GM23338 (cell line): Measurements from ENCODE around the gene IMPG2. TPM values are rescaled to one million over a fixed set of nuclear protein-coding genes. Genes with fewer than 3 reads are reported as not detected.

Source experiments
- ATAC-seq: fragments of 200-7000 bp; cut with Tn5 transposase; 3 replicates; pipeline ENCODE4 v1.9.1; 2020
- DNase-seq: peaks from one replicate; pipeline ENCODE4 v3.0.0-alpha.2; 2015; ENCODE audit warnings: low spot score
- H2AFZ ChIP-seq: fragments of 200-600 bp; sonication (generic); 2 replicates; pipeline ENCODE4 v1.8.0; 2016; ENCODE audit warnings: antibody characterized with exemption, mild to moderate bottlenecking, moderate library complexity
- H3F3A ChIP-seq: fragments of 200-600 bp; sonication (generic); replicated peaks from 2 replicates; pipeline ENCODE4 v1.8.0; 2017; ENCODE audit warnings: antibody characterized with exemption, mixed run types, low read depth
- H3K27ac ChIP-seq: fragments of 200-600 bp; sonication (generic); 2 replicates; pipeline ENCODE4 v1.6.1; 2016; ENCODE audit warnings: low read depth
- H3K27me3 ChIP-seq: fragments of 200-600 bp; sonication (generic); 2 replicates; pipeline ENCODE4 v1.8.0; 2016; ENCODE audit warnings: mild to moderate bottlenecking, mixed run types, moderate library complexity; ENCODE audit not compliant: insufficient read depth
- H3K36me3 ChIP-seq: fragments of 200-600 bp; sonication (generic); 2 replicates; pipeline ENCODE4 v1.8.0; 2016; ENCODE audit warnings: mild to moderate bottlenecking; ENCODE audit not compliant: insufficient read depth
- H3K4me1 ChIP-seq: fragments of 200-600 bp; sonication (generic); 2 replicates; pipeline ENCODE4 v1.8.0; 2016; ENCODE audit warnings: mild to moderate bottlenecking, moderate library complexity; ENCODE audit not compliant: insufficient read depth
- H3K4me2 ChIP-seq: fragments of 200-600 bp; sonication (generic); 2 replicates; pipeline ENCODE4 v1.7.1; 2017; ENCODE audit warnings: mixed run types
- H3K4me3 ChIP-seq: fragments of 200-600 bp; sonication (generic); 2 replicates; pipeline ENCODE4 v1.6.1; 2016; ENCODE audit warnings: mixed run types
- H3K79me2 ChIP-seq: fragments of 200-600 bp; sonication (generic); replicated peaks from 2 replicates; pipeline ENCODE4 v1.8.0; 2017; ENCODE audit warnings: mild to moderate bottlenecking; ENCODE audit not compliant: insufficient read depth
- H3K9me2 ChIP-seq: fragments of 200-600 bp; sonication (generic); 2 replicates; pipeline ENCODE4 v1.8.0; 2017; ENCODE audit not compliant: insufficient read depth
- H4K20me1 ChIP-seq: fragments of 200-600 bp; sonication (generic); replicated peaks from 2 replicates; pipeline ENCODE4 v1.8.0; 2017; ENCODE audit warnings: mild to moderate bottlenecking; ENCODE audit not compliant: insufficient read depth
- H3K27ac Mint-ChIP-seq: 2 replicates; pipeline ENCODE4 v1.8.0; 2020; ENCODE audit warnings: inconsistent platforms, mild to moderate bottlenecking, moderate library complexity, mixed read lengths
- H3K27me3 Mint-ChIP-seq: 3 replicates; pipeline ENCODE4 v1.8.0; 2022; ENCODE audit warnings: low read depth, mild to moderate bottlenecking, moderate library complexity, mixed read lengths, inconsistent platforms; ENCODE audit not compliant: insufficient read depth, poor library complexity
- H3K36me3 Mint-ChIP-seq: 3 replicates; pipeline ENCODE4 v1.8.0; 2021; ENCODE audit warnings: low read depth, mild to moderate bottlenecking, inconsistent platforms, moderate library complexity, mixed read lengths
- H3K4me1 Mint-ChIP-seq: 3 replicates; pipeline ENCODE4 v1.8.0; 2020; ENCODE audit warnings: mild to moderate bottlenecking, inconsistent platforms, mixed read lengths
- H3K4me3 Mint-ChIP-seq: 3 replicates; pipeline ENCODE4 v1.8.0; 2021; ENCODE audit warnings: moderate library complexity, mild to moderate bottlenecking, inconsistent platforms, mixed read lengths
- H3K9me3 Mint-ChIP-seq: 3 replicates; pipeline ENCODE4 v1.8.0; 2020; ENCODE audit warnings: moderate library complexity, mild to moderate bottlenecking, inconsistent platforms, mixed read lengths
- CREB1 ChIP-seq: fragments of 250-450 bp; sonication (Bioruptor Pico); IDR thresholded peaks from 2 replicates; pipeline ENCODE4 v1.5.0; 2020; ENCODE audit warnings: low read depth, mild to moderate bottlenecking, moderate library complexity
- EZH2 ChIP-seq: fragments of 200-600 bp; sonication (generic); IDR thresholded peaks from one replicate; pipeline ENCODE4 v1.8.0; 2017; ENCODE audit warnings: antibody characterized with exemption, mild to moderate bottlenecking, low read depth; ENCODE audit not compliant: unreplicated experiment
- EZH2phosphoT487 ChIP-seq: fragments of 200-600 bp; sonication (generic); IDR thresholded peaks from one replicate; pipeline ENCODE4 v1.8.1; 2018; ENCODE audit warnings: antibody characterized with exemption; ENCODE audit not compliant: unreplicated experiment
- JUNB ChIP-seq: IDR thresholded peaks from one replicate; pipeline ENCODE4 v1.6.1; 2016; ENCODE audit warnings: antibody characterized with exemption; ENCODE audit not compliant: unreplicated experiment
- NANOG ChIP-seq: IDR thresholded peaks from 2 replicates; pipeline ENCODE4 v1.6.1; 2016; ENCODE audit warnings: antibody characterized with exemption, borderline replicate concordance
- ZNF114 ChIP-seq: fragments of 250-450 bp; sonication (Bioruptor Pico); IDR thresholded peaks from 2 replicates; pipeline ENCODE4 v1.5.0; 2020; ENCODE audit warnings: mild to moderate bottlenecking, moderate library complexity
- polyA plus RNA-seq: library from polyadenylated mRNA; unstranded; fragments of >200 nt; fragmentation: Nextera tagmentation; extraction: Ambion mirVana; gene quantifications from 2 replicates; pipeline ENCODE4 v1.2.1, GENCODE V29; 2016
- total RNA-seq: library from RNA; depleted of rRNA; stranded (reverse); fragments of >200 nt; shearing (Covaris generic); gene quantifications from 2 replicates; pipeline ENCODE4 v1.2.3, GENCODE V29; 2014
- TF ChIP-seq, protein P1 (sequence below), 2 experiments: fragments of 200-600 bp in 1 of 2; sonication (generic) in 1 of 2; conservative IDR thresholded peaks; 2 replicates each; pipeline versions ENCODE4 v1.5.1 to v1.6.1; 2016 to 2017; ENCODE audit warnings: antibody characterized with exemption in 2 of 2, low read depth in 2 of 2, mild to moderate bottlenecking in 2 of 2, moderate library complexity in 1 of 2
- TF ChIP-seq, protein P2 (sequence below): fragments of 250-450 bp; sonication (Bioruptor Pico); IDR thresholded peaks from 2 replicates; pipeline ENCODE4 v1.5.0; 2020; ENCODE audit warnings: mild to moderate bottlenecking, moderate library complexity

IMPG2 gene
- total and polyA plus RNA-seq, 2 experiments from 2014 or later: not detected

DNA sequence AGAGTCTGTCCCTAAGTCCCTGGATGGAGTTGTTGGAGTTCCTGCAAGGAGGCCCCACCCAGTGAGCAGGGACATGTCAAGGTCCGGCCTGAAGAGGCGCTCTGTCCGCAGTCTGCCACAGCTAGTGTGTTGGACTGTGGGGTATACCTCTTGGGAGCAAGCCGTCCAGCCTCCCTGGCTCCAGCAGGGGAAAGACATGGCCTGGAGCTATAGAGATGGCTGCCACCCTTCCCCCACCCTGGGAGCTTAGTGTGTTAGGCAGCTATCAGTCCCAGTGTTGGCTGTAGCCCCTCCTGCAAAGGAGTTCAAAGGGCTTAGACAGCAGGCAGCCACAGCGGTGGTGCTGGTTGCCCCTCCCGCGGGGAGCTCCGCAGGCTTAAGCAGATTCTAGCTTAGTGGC is 20.3 kb downstream of the IMPG2 start:
- DNase-seq (peak; percentile 8), ATAC-seq (peak; percentile 63)
- Histone ChIP-seq H4K20me1 (no peaks in the 10 kb centered on the region), H2AFZ (no peak overlapping the region), H3K4me2 (no peak overlapping the region), H3F3A (no peaks in the 10 kb centered on the region), H3K4me3 (no peak overlapping the region), H3K9me2 (no peaks in the 10 kb centered on the region), H3K27me3 (no peaks in the 10 kb centered on the region), H3K36me3 (no peaks in the 10 kb centered on the region), H3K4me1 (no peaks in the 10 kb centered on the region), H3K79me2 (no peaks in the 10 kb centered on the region), H3K27ac (no peak overlapping the region)
- no peaks in the 10 kb centered on the region; the same call in 2 of the 3 replicates for H3K36me3 Mint-ChIP-seq
- TF ChIP-seq, protein P1, sequence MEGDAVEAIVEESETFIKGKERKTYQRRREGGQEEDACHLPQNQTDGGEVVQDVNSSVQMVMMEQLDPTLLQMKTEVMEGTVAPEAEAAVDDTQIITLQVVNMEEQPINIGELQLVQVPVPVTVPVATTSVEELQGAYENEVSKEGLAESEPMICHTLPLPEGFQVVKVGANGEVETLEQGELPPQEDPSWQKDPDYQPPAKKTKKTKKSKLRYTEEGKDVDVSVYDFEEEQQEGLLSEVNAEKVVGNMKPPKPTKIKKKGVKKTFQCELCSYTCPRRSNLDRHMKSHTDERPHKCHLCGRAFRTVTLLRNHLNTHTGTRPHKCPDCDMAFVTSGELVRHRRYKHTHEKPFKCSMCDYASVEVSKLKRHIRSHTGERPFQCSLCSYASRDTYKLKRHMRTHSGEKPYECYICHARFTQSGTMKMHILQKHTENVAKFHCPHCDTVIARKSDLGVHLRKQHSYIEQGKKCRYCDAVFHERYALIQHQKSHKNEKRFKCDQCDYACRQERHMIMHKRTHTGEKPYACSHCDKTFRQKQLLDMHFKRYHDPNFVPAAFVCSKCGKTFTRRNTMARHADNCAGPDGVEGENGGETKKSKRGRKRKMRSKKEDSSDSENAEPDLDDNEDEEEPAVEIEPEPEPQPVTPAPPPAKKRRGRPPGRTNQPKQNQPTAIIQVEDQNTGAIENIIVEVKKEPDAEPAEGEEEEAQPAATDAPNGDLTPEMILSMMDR (conservative IDR thresholded peaks at IDR 0.05; ENCODE audit: low read depth in 2 of 2): 0 out of 4 replicates have a peak, but pooled peaks of 1 of the 2 experiments have one; percentile 2
- TF ChIP-seq JUNB: no peak
- H3K9me3 Mint-ChIP-seq: peaks cover 4% of the 10 kb centered on the region; the same call in 2 of the 3 replicates
- no peak overlapping the region for H3K4me3 Mint-ChIP-seq
- no peaks in the 10 kb centered on the region for H3K4me1 Mint-ChIP-seq
- no peak overlapping the region for H3K27ac Mint-ChIP-seq
- peaks cover 3% of the 10 kb centered on the region for H3K27me3 Mint-ChIP-seq

DNA sequence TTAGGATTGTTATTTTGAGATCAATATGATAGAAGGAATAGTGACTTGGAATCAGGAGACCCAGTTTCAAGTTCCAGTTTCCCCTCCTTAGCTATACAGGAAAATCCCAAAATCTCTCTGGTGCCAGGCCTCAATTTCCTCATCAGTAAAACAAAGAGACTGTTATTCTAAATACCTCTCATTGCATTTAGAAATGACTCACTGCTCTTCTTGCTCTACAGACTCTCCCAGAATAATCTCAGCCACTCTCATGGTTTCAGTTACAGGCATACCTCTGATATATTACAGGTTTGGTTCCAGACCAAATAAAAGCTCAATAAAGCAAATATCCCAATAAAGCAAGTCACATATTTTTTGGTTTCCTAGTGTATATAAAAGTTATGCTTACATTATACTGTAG is 28.3 kb downstream of the IMPG2 start:
- no peaks in the 10 kb centered on the region for H3K4me1 Mint-ChIP-seq
- H3F3A ChIP-seq: no peaks in the 10 kb centered on the region
- no peak overlapping the region for H3K27ac Mint-ChIP-seq
- no peaks in the 10 kb centered on the region; the same call in 1 of the 2 replicates for H4K20me1 ChIP-seq
- no peak overlapping the region for H3K4me3 Mint-ChIP-seq
- H3K79me2 ChIP-seq: no peaks in the 10 kb centered on the region
- no peak overlapping the region for H3K4me2 ChIP-seq
- H3K27me3 Mint-ChIP-seq: no peaks in the 10 kb centered on the region
- no peaks in the 10 kb centered on the region for H3K36me3 Mint-ChIP-seq
- H3K9me2 ChIP-seq: no peaks in the 10 kb centered on the region
- H3K27me3 ChIP-seq: no peaks in the 10 kb centered on the region
- no peak for DNase-seq
- no peaks in the 10 kb centered on the region for H3K36me3 ChIP-seq
- ATAC-seq: no peak
- H3K27ac ChIP-seq: no peak overlapping the region
- no peak overlapping the region for H2AFZ ChIP-seq
- H3K9me3 Mint-ChIP-seq: no peaks in the 10 kb centered on the region
- no peak overlapping the region for H3K4me3 ChIP-seq
- H3K4me1 ChIP-seq: no peaks in the 10 kb centered on the region
- TF ChIP-seq EZH2phosphoT487 (no peak), JUNB (no peak), NANOG (no peak), EZH2 (no peak), ZNF114 (CRISPR knock-in tag) (no peak), CREB1 (no peak)
- TF ChIP-seq, protein P1 (conservative IDR thresholded peaks at IDR 0.05; ENCODE audit: low read depth in 2 of 2): no peak
- TF ChIP-seq, protein P2, sequence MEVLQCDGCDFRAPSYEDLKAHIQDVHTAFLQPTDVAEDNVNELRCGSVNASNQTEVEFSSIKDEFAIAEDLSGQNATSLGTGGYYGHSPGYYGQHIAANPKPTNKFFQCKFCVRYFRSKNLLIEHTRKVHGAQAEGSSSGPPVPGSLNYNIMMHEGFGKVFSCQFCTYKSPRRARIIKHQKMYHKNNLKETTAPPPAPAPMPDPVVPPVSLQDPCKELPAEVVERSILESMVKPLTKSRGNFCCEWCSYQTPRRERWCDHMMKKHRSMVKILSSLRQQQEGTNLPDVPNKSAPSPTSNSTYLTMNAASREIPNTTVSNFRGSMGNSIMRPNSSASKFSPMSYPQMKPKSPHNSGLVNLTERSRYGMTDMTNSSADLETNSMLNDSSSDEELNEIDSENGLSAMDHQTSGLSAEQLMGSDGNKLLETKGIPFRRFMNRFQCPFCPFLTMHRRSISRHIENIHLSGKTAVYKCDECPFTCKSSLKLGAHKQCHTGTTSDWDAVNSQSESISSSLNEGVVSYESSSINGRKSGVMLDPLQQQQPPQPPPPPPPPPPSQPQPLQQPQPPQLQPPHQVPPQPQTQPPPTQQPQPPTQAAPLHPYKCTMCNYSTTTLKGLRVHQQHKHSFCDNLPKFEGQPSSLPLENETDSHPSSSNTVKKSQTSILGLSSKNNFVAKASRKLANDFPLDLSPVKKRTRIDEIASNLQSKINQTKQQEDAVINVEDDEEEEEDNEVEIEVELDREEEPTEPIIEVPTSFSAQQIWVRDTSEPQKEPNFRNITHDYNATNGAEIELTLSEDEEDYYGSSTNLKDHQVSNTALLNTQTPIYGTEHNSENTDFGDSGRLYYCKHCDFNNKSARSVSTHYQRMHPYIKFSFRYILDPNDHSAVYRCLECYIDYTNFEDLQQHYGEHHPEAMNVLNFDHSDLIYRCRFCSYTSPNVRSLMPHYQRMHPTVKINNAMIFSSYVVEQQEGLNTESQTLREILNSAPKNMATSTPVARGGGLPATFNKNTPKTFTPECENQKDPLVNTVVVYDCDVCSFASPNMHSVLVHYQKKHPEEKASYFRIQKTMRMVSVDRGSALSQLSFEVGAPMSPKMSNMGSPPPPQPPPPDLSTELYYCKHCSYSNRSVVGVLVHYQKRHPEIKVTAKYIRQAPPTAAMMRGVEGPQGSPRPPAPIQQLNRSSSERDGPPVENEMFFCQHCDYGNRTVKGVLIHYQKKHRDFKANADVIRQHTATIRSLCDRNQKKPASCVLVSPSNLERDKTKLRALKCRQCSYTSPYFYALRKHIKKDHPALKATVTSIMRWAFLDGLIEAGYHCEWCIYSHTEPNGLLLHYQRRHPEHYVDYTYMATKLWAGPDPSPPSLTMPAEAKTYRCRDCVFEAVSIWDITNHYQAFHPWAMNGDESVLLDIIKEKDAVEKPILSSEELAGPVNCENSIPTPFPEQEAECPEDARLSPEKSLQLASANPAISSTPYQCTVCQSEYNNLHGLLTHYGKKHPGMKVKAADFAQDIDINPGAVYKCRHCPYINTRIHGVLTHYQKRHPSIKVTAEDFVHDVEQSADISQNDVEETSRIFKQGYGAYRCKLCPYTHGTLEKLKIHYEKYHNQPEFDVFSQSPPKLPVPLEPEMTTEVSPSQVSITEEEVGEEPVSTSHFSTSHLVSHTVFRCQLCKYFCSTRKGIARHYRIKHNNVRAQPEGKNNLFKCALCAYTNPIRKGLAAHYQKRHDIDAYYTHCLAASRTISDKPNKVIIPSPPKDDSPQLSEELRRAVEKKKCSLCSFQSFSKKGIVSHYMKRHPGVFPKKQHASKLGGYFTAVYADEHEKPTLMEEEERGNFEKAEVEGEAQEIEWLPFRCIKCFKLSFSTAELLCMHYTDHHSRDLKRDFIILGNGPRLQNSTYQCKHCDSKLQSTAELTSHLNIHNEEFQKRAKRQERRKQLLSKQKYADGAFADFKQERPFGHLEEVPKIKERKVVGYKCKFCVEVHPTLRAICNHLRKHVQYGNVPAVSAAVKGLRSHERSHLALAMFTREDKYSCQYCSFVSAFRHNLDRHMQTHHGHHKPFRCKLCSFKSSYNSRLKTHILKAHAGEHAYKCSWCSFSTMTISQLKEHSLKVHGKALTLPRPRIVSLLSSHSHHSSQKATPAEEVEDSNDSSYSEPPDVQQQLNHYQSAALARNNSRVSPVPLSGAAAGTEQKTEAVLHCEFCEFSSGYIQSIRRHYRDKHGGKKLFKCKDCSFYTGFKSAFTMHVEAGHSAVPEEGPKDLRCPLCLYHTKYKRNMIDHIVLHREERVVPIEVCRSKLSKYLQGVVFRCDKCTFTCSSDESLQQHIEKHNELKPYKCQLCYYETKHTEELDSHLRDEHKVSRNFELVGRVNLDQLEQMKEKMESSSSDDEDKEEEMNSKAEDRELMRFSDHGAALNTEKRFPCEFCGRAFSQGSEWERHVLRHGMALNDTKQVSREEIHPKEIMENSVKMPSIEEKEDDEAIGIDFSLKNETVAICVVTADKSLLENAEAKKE (CRISPR knock-in tag): no peak
